GM19397 (cell line): Measurements from ENCODE around the gene TRIM41.
"Not testable (repeated sequence)": the region's sequence is repeated elsewhere in the genome, so short reads cannot be mapped to it uniquely, and the experiment has no call there.

Experiments
- ATAC-seq: cut with Tn5 transposase; IDR thresholded peaks from one replicate; pipeline ENCODE4 v1.9.1; 2021; ENCODE audit warnings: mild to moderate bottlenecking, moderate library complexity; ENCODE audit not compliant: unreplicated experiment

TRIM41 gene

DNA sequence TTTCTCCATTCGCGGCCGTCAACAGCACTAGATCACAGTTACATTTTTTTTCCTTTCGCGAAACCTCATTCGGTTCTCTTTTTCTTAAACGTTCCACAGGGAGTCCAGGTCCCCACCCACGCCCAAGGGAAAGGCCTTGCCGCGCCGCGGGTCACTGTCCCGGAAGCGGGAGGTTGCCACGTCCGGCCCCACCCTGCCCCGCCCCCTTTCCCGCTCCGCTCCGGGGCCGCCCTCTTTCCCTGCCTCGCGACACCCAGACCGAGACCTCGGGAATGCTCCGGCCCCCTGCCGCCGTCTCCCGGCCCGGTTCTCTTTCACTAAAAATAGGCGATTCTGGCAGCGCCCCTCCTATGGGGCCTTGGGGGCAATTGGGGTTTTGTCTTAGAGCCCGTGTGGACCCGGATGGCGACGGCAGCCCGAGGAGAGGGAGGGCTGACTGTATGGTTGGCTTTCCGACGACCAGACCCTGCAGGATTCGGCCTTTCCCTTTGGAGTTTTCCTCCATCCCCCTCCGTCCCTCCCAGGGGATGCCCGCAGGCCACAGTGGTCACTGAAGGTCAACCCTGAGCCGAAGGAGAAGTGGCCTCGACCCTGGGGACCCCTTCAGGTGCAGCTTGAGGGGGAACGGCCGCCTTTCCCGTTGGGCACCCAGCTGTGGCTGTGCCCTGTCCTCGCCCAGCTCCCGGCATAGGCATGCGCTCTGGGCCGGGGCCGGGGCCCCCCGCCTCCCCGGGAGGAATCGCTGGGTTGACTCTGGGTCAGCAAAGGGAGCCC lies 23.4 kb downstream of the TRIM41 start:
- peak; percentile 37 for ATAC-seq

DNA sequence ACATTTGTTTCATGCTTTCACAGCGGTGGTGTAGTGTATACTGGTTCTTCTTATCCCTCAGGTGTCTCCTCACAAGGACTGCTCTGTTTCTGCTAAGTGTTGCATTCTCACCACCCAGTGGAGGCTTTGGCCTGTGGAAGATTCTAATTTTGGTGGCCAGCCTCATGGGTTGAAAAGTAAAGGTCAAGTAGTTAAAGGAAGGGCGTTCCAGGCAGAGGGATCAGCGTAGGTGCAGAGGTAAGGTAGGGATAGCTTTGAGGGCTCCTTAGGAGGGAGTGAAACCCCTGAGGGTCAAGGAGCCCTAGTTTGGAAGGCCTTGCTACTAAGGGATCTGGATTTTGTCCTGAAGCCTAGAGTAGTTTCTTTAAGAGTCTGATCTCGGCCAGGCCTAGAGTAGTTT lies 25.2 kb downstream of the TRIM41 start:
- no peak for ATAC-seq

DNA sequence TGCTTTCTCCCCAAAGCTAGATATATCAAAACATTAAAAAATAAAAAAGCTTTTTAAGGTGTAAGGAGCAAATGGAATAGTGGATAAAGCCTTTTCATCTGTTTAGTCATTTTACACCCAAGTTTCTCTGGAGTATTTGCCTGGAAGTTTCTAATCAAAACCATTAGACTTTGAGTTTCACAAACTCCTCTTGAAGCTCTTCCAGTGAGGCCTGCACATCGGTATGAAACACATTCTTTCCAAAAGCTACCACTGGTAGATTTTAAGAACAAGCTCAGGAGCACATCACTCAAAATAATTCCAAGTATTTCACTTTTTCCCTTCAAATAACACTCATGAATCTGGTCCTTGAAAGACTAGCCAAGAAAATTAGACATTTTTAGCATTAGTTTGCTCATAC lies 32.2 kb downstream of the TRIM41 start:
- no peak for ATAC-seq

DNA sequence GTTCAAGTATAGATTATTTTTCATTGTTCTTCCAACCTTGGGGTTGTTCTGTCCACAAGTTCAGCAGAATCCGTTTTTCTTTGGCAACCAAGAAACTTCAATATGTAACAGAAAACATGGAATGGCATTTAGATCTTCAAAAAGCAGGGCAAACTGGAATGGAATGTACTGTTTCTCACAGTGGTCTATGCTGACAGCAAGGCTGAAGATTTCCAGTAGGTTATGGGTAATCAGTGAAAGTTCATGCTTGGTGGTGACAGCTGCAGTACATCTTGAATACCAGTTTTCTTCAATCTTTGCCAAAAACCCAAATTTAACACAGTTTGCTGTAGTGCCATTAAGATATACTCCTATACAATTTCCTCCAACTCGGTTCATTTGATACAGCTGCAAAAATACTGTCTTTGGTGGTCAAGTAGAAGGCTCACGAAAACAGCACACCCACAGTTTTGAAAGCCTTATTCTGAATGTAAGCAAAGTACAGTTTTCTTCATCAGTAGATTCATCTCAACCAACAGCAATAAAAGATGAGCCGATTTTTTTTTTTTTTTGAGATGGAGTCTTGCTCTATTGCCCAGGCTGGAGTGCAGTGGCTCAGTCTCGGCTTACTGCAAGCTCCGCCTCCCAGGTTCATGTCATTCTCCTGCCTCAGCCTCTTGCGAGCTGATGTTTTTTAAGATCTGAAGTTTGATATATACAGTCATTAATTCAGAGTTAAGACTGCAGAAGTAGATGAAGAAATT lies 32.9 kb downstream of the TRIM41 start:
- no peak for ATAC-seq

DNA sequence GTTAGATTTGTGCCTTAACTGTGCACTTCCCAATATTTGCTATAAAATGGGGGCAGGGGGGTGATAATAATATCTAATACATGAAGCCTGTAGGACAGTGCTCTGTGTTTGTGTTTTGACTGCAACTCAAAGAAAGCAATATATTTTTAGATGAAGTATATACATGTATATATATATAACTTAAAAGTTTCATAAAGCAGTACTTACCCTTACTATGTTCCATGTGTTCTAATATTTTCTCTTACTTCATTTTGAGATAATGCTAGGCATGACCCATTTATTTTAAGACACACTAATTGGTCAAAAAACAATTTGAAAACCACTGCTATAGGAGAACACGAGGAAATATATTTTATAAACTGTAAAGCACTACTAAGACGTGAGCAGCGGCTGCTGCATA lies 35.5 kb downstream of the TRIM41 start:
- no peak for ATAC-seq

DNA sequence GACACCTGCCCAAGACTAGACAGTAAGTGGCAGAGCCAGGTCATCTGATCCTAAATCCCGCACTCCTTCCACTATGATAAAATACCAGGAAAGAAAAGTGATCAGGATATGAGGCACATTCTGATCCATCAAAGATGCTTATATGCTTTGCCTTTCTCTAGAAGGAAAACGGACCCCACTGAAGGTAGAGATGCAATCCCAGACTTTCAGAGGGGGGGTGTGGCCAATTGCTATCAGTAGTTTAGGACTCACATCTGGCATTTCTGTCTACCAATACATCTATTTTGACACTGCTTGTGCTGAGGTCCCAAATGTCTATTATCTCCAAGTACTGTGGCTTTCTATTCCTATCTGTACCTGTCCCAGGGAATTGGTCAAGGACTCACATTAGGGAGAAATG lies 36.2 kb downstream of the TRIM41 start:
- no peak for ATAC-seq

DNA sequence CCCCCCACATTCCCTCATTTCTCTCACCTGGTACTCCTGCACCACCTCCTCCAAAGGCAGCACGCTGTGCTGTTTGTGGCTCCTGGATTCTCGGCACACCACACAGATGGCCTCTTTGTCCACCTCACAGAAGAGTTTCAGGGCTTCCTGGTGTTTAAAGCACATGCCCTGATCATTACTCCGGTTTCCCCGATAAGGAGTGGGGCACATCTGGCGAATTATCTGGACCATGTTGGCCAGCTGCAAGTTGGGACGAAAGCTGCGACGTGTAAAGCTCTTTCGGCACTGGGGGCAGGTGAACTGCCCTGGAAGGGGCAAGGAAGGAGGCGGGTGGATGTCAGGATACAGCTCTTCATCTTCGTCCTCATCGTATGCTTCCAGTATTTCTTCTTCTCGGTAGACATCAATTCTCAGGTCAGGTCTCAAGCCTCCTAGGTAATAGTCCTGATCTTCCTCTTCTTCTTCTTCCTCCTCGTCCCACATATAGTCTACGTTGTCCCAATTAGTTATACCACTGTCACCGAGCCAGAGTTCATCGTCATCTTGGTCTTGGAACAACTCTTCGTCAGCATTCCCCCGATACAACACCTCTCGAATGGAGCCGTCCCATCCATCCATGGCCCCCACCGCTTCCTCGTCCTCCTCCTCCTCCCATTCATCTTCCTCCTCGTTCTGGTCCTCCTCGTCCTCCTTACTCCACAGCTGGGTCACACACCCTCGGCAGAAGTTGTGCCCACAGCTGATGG lies 37.1 kb downstream of the TRIM41 start:
- no peak for ATAC-seq

DNA sequence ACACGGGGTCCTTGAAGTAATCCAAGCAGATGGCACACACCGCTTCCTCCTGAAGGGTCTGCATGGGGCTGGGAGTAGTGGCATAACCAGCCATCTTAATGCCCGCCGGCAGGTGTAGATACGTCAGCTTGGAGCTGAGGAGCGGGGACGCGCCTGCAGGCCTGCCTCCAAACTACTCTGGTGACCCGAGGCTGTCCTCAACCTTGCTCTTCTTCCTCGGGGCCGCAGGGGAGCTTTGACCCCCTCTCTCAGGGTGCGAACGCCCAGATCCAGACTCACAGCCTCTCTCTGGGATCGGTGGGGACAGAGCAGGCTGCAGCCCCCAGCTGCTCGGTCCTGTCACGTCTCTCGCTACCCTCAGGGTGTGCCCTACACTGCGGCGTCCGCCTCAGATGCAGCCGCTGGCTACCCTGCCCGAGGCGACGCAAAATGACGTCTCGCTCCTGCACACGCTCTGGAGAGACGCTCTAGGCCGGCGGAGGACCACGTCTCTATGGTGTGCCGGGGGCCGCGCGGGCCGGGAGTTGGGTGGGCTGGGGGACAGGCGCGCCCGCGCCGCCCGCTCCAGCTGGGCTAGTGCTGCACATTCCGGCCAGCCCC lies 37.7 kb downstream of the TRIM41 start, which contains the start of gene TRIM52:
TRIM52 (minus strand) TSS at position 424 of the 600 bp plus-strand sequence; CDS start at position 94, 330 bp downstream.
- peak; percentile 82 for ATAC-seq

DNA sequence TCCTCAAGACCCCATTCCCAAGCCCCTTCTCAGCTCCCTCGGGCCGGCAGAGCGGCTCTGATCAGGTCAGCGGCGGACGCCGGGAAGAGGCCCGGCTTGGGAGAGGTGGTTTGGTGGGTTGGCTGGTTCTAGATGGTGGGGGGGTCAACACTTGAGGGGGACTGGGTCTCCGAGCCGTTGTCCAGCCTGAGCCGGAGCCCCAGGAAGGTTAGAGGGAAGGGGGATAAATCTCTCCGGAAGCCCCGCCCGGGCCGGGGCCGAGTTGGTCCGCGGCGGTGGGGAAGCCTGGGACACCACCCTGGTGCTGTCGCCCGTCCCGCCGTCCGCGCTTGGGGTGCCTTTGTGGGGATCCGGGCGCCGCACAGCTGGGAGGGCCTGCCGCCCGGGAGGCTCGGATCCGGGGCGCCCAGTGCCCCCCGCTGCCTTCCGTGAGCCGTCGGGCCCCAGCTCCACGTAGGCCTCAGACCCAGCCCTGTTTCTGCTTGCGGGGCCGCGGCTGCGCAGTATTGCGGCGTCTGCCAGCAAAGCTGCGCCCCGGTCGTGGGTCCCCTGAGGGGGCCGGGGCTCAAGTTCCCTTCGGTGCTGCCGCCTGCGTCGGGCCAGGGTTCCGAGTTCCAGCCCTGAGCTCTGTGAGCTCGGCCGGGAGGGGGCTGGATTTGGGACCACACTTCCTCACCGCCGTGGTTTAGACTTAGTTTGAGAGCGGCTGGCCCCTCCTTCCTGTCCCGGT lies 38.4 kb downstream of the TRIM41 start:
- ATAC-seq = peak; percentile 57

DNA sequence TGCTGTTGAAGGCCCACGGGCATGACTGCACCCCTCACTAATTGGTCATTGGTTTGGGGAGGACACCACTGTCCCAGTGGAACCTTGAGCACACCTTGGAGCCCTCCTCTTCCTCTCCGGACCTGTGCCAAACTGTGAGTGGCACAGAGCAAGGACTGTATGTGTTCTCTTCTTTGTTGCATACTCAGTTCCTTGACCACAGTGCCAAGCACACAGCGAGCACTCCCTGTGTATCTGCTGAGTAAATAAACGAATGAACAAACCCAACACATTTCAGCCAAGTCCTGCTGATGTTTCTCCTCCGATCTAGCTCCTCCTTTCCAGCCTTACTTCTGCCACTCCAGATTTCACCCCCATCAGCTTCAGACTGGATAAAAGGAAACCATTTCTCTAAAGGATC lies 40.6 kb downstream of the TRIM41 start:
- no peak for ATAC-seq

DNA sequence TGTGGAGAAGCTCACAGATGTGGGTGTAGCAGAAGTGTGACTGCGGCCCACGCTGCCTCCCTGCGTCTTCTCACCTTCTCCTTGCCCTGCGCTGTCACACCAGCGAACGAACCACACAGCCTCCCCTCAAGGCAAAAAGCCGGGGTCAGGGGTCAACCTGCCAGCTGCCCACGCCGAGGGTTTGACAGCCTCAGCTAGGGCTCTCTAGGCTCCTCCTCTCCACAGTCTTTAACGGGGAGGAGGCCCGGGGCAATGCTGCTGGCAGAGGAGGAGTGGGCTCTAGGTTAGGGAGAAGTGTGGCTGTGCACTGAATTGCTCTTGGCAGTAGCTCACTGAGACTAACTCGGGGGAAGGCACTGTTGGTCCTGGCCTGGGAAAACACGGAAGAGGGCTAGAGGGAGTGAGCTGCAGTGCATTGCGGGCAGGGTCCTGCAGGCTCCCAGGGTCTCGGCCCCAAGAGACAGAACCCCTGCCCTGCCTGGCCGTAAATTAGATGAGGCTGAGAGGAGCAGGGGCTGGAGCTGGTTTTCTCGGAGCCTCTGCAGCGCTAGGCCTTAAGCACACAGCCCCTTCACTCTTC lies 42.1 kb downstream of the TRIM41 start:
- no peak for ATAC-seq

DNA sequence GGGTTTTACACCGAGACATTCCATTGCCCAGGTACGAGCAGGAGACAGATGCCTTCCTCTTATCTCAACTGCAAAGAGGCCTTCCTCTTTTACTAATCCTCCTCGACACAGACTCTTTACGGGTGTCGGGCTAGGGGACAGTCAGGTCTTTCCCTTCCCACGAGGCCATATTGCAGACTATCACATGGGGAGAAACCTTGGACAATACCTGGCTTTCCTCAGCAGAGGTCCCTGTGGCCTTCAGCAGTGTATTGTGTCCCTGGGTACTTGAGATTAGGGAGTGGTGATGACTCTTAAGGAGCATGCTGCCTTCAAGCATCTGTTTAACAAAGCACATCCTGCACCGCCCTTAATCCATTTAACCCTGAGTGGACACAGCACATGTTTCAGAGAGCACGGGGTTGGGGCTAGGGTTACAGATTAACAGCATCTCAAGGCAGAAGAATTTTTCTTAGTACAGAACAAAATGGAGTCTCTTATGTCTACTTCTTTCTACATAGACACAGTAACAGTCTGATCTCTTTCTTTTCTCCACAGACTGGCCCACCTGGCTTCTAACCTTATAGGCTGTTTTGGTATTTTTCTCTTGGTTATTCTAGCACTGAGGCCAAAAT lies 44.3 kb downstream of the TRIM41 start:
- not testable (repeated sequence) for ATAC-seq

DNA sequence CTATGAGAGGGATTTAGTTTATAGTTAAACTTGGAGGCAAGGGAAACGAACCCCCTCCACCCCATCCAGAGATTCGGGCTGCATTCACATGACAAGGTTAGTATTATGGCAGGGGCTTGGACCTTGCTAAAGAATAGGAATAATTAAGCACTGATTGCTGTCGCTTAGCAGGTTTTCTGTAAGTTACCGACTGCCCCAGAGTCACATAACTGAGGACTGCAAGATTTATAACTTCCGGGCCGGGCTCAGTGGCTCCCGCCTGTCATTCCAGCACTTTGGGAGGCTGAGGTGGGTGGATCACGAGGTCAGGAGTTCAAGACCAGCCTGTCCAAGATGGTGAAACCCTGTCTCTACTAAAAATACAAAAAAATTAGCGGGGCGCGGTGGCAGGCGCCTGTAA lies 44.8 kb downstream of the TRIM41 start:
- ATAC-seq = not testable (repeated sequence)

DNA sequence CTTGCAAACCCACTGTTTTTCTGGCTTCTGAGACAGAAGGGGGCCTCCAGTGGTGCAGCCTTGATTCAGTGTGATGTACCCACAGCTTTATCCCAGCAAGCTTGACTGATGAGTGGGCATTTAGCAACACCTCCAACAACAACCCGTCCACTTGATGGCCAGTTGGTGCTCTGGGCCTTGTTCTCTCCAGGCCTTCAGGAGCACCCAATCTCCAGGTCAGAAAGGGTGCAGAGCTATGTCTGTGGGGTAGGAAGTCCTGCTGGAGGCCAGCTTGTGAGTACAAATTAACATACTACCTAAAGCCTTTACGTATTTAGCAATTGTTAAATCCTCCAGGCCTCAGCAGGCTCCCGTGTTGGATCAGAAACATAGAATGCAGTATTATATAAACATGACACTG lies 48.0 kb downstream of the TRIM41 start:
- ATAC-seq = no peak

DNA sequence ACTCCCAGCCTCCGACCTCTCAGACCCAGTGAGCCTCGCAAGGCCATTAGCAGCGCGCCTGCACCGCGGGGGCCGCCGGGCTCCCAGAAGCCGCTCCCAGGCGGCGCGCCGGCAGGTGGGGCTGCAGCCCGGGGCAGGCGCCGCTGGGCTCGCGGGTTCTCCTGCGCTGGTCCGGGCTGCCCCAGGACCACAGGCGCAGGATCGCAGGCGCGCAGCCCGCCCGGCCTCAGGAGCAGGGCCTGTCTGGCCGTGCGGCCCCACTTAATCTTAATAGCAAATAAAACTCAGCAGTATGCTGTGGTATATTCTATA lies 50.3 kb downstream of the TRIM41 start:
- not testable (repeated sequence) for ATAC-seq

DNA sequence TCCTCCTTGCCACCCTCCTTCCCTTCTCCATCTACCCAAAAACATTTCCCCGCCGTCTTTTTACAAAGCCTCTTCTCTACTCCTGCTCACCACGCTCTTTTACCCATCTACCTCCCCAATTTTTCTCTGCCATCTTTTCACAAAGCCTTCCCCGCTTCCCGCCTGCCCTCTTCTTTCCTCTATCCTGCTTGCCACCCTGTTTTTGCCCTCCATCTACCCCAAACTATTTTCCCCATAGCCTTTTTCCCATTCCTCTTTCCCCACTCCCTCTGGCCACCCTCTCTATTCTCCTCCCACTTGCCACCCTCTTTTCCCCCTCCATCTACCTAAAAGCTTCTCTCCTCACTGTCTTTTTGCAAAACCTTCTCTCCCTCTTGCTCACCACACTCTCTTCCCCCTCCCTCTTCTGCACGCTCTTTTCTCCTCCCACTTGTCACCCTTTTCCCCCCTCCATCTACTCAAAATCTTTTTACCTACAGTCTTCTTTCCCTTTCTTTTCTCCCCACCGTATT lies 57.2 kb downstream of the TRIM41 start:
- no peak for ATAC-seq

DNA sequence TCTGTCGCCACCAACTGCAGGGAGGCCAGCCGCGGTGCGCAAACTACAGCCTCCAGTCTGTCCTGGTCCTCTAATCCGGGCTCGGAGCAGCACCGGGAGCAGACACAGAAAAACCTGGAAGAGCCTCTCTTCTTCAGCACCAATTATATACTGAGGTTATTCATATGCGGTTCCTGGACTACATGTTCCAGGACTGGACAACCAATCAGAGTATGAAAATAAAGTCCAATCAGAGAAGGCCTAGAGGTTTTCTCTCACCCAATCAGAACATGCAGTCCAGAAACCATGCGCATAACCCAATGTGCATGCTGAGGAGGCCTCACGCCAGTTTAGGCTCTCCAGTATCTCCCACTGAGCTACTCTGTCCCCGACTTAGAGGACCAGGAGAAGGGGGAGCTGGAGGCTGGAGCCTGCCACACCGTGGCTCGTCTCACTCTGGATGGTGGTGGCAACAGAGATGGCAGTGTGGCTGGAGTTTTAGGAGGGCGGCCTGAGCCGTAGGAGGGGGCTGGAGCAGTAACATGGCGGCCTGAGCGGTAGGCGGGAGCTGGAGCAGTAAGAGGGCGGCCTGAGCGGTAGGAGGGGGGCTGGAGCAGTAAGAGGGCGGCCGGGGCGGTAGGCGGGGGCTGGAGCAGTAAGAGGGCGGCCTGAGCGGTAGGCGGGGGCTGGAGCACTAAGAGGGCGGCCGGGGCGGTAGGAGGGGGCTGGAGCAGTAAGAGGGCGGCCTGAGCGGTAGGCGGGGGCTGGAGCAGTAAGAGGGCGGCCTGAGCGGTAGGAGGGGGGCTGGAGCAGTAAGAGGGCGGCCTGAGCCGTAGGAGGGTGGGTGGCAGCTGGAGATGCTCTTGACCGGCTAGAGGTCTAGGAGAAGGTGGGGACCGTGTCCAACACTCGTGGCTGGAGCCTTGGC lies 58.2 kb downstream of the TRIM41 start:
- ATAC-seq = no peak

DNA sequence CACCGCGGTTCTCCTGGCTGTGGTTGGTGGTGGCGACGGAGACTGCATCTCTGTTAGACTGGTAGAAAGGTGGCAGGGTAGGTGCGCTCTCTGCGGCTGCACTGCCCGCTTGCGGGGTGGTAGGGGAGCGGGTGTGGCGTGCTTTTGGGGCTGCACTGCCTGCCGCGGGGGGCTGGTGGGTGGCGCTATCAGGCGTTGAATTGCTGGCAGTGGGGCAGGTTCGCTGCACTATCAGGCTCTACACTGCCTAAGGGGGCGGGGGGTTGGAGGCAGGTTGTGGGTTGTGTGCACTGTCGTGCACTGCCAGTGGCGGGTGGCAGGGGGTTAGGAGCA lies 58.9 kb downstream of the TRIM41 start:
- no peak for ATAC-seq

DNA sequence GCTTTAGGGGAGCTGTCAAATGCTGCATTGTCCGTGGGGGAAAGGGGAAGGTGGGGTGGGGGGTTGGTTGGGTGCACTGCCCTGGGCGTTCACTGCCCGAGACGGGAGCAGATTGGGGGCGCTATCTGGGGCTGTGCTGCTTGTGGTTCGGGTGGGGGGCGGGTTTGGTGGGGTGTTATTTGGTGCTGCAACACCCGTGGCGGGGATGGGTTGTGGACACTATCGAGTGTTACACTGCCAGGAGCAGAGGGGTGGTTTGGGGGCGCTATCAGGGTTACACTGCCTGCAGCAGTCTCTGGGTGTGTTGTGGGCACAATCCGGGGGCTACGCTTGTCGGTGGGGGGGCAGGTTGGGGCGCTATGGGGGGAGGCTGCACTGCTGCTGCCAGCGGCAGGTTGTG lies 59.3 kb downstream of the TRIM41 start:
- ATAC-seq = not testable (repeated sequence)
